ENCODE data around the gene IGSF9B.

Gene IGSF9B

GRCh38 chr11:133911171-133911570 is 45.6 kb downstream of the IGSF9B start:
- H3K36me3 Mint-ChIP-seq (ENCODE audit: low read depth): peaks cover 4% of the 10 kb centered on the region
- H3K4me3 Mint-ChIP-seq: no peak overlapping the region

DNA sequence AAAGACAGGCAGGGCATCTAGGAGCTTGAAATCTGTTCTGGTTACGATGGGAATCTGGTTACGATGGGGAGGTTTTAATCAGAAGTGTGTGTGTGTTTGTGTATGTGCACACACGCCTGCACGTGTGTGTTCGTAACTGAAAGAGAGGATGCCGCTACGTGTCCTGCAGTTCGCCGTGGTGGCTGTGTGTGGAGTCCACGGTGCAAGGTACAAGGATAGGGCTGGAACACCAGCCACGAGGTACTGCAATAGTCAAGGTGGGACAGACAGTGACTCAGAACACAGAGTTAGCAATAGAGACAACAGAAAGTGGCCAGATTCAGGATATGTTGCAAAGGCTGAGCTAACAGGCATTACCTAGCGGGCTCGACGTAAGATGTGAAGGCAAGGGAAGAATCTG is 46.7 kb downstream of the IGSF9B start:
- no peaks in the 10 kb centered on the region for H3K4me1 Mint-ChIP-seq
- no peaks in the 10 kb centered on the region for H3K9me3 Mint-ChIP-seq
- H3K27ac Mint-ChIP-seq: no peak overlapping the region
- H3K4me3 Mint-ChIP-seq: no peak overlapping the region
- peaks cover 9% of the 10 kb centered on the region for H3K27me3 Mint-ChIP-seq (ENCODE audit: low read depth)
- H3K36me3 Mint-ChIP-seq (ENCODE audit: low read depth): peaks cover 4% of the 10 kb centered on the region
- no peak for TF ChIP-seq CTCF (IDR thresholded peaks at IDR 0.05; ENCODE audit: unreplicated experiment in 3 of 3)

More at GRCh38 chr11:133911171-133911570, 45.6 kb downstream of the IGSF9B start:
- peak in 1 of 3 experiments; percentile 10 for TF ChIP-seq CTCF (IDR thresholded peaks at IDR 0.05; ENCODE audit: unreplicated experiment in 3 of 3)
- peaks cover 13% of the 10 kb centered on the region for H3K27me3 Mint-ChIP-seq (ENCODE audit: low read depth)
- H3K4me1 Mint-ChIP-seq: no peaks in the 10 kb centered on the region
- no peak overlapping the region for H3K27ac Mint-ChIP-seq
- H3K9me3 Mint-ChIP-seq: no peaks in the 10 kb centered on the region

DNA sequence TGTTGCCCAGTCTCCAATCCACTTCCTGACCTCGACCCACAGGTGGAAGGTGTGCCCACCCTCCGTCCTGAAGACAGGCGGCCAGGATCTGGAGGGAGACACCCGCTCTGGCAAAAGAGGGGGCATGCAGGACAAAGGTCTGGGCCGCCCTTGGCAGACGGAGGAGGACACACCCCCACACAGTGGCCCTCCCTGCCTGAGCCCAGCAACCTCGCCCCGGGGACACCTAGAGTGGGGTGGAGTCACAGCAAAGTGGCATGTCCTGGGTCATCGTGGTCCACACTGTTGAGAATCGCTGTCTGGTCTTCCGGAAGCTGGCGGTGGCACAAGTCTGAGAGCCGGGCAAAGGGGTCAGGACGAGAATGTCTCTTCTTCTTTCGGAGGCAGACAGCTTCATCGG is 47.9 kb downstream of the IGSF9B start:
- Mint-ChIP-seq H3K27ac (no peak overlapping the region), H3K4me3 (no peak overlapping the region), H3K27me3 (ENCODE audit: low read depth) (peaks cover 9% of the 10 kb centered on the region), H3K4me1 (no peaks in the 10 kb centered on the region), H3K36me3 (ENCODE audit: low read depth) (peaks cover 4% of the 10 kb centered on the region), H3K9me3 (no peaks in the 10 kb centered on the region)
- no peak for TF ChIP-seq CTCF (IDR thresholded peaks at IDR 0.05; ENCODE audit: unreplicated experiment in 3 of 3)

- no peak overlapping the region for H3K27ac Mint-ChIP-seq
- H3K4me1 Mint-ChIP-seq: no peaks in the 10 kb centered on the region
- no peaks in the 10 kb centered on the region for H3K9me3 Mint-ChIP-seq
- peaks cover 5% of the 10 kb centered on the region for H3K27me3 Mint-ChIP-seq (ENCODE audit: low read depth)
- H3K4me3 Mint-ChIP-seq: no peak overlapping the region
- peaks cover 4% of the 10 kb centered on the region for H3K36me3 Mint-ChIP-seq (ENCODE audit: low read depth)
- no peak for TF ChIP-seq CTCF (IDR thresholded peaks at IDR 0.05; ENCODE audit: unreplicated experiment in 3 of 3)
Measured at GRCh38 chr11:133907841-133908241, 48.9 kb downstream of the IGSF9B start.

- Mint-ChIP-seq H3K9me3 (no peaks in the 10 kb centered on the region), H3K4me1 (no peaks in the 10 kb centered on the region), H3K36me3 (ENCODE audit: low read depth) (peaks cover 4% of the 10 kb centered on the region), H3K27ac (no peak overlapping the region), H3K27me3 (ENCODE audit: low read depth) (peaks cover under 1% of the 10 kb centered on the region), H3K4me3 (no peak overlapping the region)
- TF ChIP-seq CTCF (IDR thresholded peaks at IDR 0.05; ENCODE audit: unreplicated experiment in 3 of 3): no peak
Measured at GRCh38 chr11:133907216-133907615, 49.6 kb downstream of the IGSF9B start.

DNA sequence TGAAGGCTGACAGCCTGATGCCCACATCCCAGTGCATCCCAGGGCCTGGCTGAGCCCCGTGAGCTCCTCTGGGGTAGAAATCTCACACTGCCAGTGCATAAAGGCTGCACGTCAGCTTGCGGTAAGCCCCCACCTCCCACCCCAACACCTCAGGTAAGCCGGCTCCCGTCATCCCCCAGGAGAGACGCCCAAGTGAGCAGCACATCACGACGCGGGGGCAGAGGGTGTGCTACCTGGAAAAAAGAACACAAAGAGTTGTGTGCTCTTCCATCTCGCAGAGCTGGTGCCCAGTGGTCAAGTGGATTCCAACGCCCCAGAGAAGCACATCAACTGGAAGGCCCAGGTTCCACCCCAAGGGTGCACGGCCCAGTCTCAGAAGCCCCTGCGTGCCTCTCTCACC is 50.0 kb downstream of the IGSF9B start:
- TF ChIP-seq CTCF (IDR thresholded peaks at IDR 0.05; ENCODE audit: unreplicated experiment in 3 of 3): no peak
- Mint-ChIP-seq H3K4me3 (no peak overlapping the region), H3K4me1 (no peaks in the 10 kb centered on the region), H3K9me3 (no peaks in the 10 kb centered on the region), H3K36me3 (ENCODE audit: low read depth) (no peaks in the 10 kb centered on the region), H3K27ac (no peak overlapping the region), H3K27me3 (ENCODE audit: low read depth) (no peaks in the 10 kb centered on the region)
